Smooth muscle cell of the brain vasculature (primary cell): ENCODE measurements around the gene SERTAD2.

Source experiments
- DNase-seq: peaks from one replicate; pipeline ENCODE4 v3.0.0-alpha.2; 2012; ENCODE audit warnings: low read depth, low spot score

The SERTAD2 gene

GRCh38 chr2:64629329-64629781, 24.4 kb downstream of the SERTAD2 start:
- DNase-seq, result no peak

GRCh38 chr2:64627860-64628841, 25.6 kb downstream of the SERTAD2 start:
- DNase-seq, result no peak

- no peak for DNase-seq
These were observed 26.6 kb downstream of the SERTAD2 start for GRCh38 chr2:64626963-64627760.

GRCh38 chr2:64626146-64626809, 27.4 kb downstream of the SERTAD2 start:
- no peak for DNase-seq

GRCh38 chr2:64625299-64626145, 28.2 kb downstream of the SERTAD2 start:
- no peak for DNase-seq

- DNase-seq, result no peak
These were observed 28.9 kb downstream of the SERTAD2 start for GRCh38 chr2:64624862-64625261.

GRCh38 chr2:64624108-64624610, 29.6 kb downstream of the SERTAD2 start:
- no peak for DNase-seq

- DNase-seq, result no peak
These were observed 30.4 kb downstream of the SERTAD2 start for GRCh38 chr2:64623242-64623850.

- peak; percentile 65 for DNase-seq
These were observed 31.1 kb downstream of the SERTAD2 start for GRCh38 chr2:64622443-64623241.

GRCh38 chr2:64620661-64621060, 33.1 kb downstream of the SERTAD2 start:
- DNase-seq, result no peak

- DNase-seq, result no peak
These were observed 36.0 kb downstream of the SERTAD2 start for GRCh38 chr2:64617631-64618151.

GRCh38 chr2:64615844-64616536, 37.7 kb downstream of the SERTAD2 start:
- DNase-seq, result no peak

- no peak for DNase-seq
These were observed 38.4 kb downstream of the SERTAD2 start for GRCh38 chr2:64615192-64615763.

- no peak for DNase-seq
These were observed 40.4 kb downstream of the SERTAD2 start for GRCh38 chr2:64613276-64613675.

GRCh38 chr2:64612575-64613195, 41.0 kb downstream of the SERTAD2 start:
- no peak for DNase-seq

GRCh38 chr2:64610316-64610855, 43.3 kb downstream of the SERTAD2 start:
- DNase-seq, result no peak

- DNase-seq, result no peak
These were observed 43.8 kb downstream of the SERTAD2 start for GRCh38 chr2:64609942-64610281.
